Lower leg skin (tissue), 3 donors: ENCODE measurements around the gene RUFY4.

ENCODE experiments used
- POLR2A ChIP-seq, 2 donors: fragments of 450-650 bp; IDR thresholded peaks; one replicate each; pipeline ENCODE4 v1.6.1; 2016 to 2017; ENCODE audit warnings: antibody characterized with exemption in 2 of 2, mild to moderate bottlenecking in 1 of 2, moderate library complexity in 1 of 2
- TF ChIP-seq, protein P1 (sequence below), 3 donors: fragments of 450-650 bp; IDR thresholded peaks; one replicate each; pipeline ENCODE4 v1.5.1; 2016; ENCODE audit warnings: antibody characterized with exemption in 3 of 3, mild to moderate bottlenecking in 3 of 3, moderate library complexity in 2 of 3

- no peak for TF ChIP-seq POLR2A (IDR thresholded peaks at IDR 0.05)
- TF ChIP-seq, protein P1, sequence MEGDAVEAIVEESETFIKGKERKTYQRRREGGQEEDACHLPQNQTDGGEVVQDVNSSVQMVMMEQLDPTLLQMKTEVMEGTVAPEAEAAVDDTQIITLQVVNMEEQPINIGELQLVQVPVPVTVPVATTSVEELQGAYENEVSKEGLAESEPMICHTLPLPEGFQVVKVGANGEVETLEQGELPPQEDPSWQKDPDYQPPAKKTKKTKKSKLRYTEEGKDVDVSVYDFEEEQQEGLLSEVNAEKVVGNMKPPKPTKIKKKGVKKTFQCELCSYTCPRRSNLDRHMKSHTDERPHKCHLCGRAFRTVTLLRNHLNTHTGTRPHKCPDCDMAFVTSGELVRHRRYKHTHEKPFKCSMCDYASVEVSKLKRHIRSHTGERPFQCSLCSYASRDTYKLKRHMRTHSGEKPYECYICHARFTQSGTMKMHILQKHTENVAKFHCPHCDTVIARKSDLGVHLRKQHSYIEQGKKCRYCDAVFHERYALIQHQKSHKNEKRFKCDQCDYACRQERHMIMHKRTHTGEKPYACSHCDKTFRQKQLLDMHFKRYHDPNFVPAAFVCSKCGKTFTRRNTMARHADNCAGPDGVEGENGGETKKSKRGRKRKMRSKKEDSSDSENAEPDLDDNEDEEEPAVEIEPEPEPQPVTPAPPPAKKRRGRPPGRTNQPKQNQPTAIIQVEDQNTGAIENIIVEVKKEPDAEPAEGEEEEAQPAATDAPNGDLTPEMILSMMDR (IDR thresholded peaks at IDR 0.05) = no peak
Measured at GRCh38 chr2:218089259-218089658, 20.2 kb downstream of the RUFY4 start.
